ENCODE data around the gene DGLUCY.

DNA sequence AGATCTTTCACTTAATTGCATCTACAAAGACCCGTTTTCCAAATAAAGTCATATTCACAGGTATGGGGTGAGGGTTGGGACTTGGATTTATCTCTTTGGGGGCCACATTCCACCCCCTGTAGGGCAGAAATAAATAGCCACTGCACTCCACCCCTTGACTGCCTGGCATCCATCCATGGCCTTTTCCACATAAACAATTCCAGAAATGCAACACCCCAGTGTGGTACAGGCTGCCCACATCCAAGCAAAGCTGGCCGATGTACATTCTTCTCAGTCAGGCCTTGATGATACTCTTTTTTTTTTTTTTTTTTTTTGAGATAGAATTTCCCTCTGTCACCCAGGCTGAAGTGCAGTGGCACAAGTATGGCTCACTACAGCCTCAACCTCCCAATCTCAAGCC, 12.9 kb downstream of the DGLUCY start:
- TF ChIP-seq, protein P1, sequence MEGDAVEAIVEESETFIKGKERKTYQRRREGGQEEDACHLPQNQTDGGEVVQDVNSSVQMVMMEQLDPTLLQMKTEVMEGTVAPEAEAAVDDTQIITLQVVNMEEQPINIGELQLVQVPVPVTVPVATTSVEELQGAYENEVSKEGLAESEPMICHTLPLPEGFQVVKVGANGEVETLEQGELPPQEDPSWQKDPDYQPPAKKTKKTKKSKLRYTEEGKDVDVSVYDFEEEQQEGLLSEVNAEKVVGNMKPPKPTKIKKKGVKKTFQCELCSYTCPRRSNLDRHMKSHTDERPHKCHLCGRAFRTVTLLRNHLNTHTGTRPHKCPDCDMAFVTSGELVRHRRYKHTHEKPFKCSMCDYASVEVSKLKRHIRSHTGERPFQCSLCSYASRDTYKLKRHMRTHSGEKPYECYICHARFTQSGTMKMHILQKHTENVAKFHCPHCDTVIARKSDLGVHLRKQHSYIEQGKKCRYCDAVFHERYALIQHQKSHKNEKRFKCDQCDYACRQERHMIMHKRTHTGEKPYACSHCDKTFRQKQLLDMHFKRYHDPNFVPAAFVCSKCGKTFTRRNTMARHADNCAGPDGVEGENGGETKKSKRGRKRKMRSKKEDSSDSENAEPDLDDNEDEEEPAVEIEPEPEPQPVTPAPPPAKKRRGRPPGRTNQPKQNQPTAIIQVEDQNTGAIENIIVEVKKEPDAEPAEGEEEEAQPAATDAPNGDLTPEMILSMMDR (IDR thresholded peaks at IDR 0.05), result no peak
- TF ChIP-seq POLR2AphosphoS5 (IDR thresholded peaks at IDR 0.05) (no peak), POLR2A (IDR thresholded peaks at IDR 0.05) (no peak)

All from breast epithelium (tissue), 3 donors.